GM15510 (cell line): ENCODE data around the gene NVL.

ENCODE experiments used
- POLR2A ChIP-seq: IDR thresholded peaks from 3 replicates; pipeline ENCODE4 v1.6.1; 2011; ENCODE audit warnings: borderline replicate concordance; ENCODE audit not compliant: insufficient read length; ENCODE audit errors: extremely low read depth

Gene NVL

GRCh38 chr1:224177356-224177999 is 152.5 kb downstream of the NVL start:
- no peak for TF ChIP-seq POLR2A
